ENCODE results near the gene ENOPH1. TPM values are rescaled to one million over a fixed set of nuclear protein-coding genes. Genes with fewer than 3 reads are reported as not detected.

Gene ENOPH1
- total RNA-seq, 4 donors from 2014 or later = 19.8 to 32.4 (median 23.8) TPM

DNA sequence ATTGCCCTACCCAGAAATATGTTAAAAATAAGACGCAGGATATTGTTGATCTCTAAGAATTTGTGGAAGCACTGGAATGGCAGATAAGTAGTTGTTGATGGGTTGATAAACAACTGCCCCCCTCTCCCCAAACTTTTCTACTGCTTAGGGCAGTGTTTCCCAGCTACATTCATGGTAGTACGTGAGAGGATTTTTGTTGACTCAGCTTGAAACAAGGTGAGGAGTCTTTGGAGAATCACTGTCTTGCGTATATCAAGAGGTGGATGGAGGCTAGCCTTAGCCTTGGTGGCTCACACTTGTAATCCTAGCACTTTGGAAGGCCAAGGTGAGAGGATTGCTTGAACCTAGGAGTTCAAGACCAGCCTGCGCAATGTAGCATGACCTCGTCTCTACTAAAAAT, 5.7 kb downstream of the ENOPH1 start:
- H3K27me3 ChIP-seq = no peaks in the 10 kb centered on the region
- ATAC-seq = no peak
- no peak for TF ChIP-seq POLR2A (IDR thresholded peaks at IDR 0.05)
- TF ChIP-seq EP300 (IDR thresholded peaks at IDR 0.05) = no peak
- TF ChIP-seq, protein P1, sequence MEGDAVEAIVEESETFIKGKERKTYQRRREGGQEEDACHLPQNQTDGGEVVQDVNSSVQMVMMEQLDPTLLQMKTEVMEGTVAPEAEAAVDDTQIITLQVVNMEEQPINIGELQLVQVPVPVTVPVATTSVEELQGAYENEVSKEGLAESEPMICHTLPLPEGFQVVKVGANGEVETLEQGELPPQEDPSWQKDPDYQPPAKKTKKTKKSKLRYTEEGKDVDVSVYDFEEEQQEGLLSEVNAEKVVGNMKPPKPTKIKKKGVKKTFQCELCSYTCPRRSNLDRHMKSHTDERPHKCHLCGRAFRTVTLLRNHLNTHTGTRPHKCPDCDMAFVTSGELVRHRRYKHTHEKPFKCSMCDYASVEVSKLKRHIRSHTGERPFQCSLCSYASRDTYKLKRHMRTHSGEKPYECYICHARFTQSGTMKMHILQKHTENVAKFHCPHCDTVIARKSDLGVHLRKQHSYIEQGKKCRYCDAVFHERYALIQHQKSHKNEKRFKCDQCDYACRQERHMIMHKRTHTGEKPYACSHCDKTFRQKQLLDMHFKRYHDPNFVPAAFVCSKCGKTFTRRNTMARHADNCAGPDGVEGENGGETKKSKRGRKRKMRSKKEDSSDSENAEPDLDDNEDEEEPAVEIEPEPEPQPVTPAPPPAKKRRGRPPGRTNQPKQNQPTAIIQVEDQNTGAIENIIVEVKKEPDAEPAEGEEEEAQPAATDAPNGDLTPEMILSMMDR (IDR thresholded peaks at IDR 0.05) = no peak
- TF ChIP-seq POLR2AphosphoS5 (IDR thresholded peaks at IDR 0.05) = no peak
- H3K9me3 ChIP-seq = no peaks in the 10 kb centered on the region
- H3K36me3 ChIP-seq = peaks cover 0 to 7% of the 10 kb centered on the region in 2 donors
- no peak overlapping the region for H3K4me3 ChIP-seq
- H3K27ac ChIP-seq = no peak overlapping the region
- WGBS, 2 donors (ENCODE audit: low coverage in 1 of 2) = 83 to 95% methylated on average over 2 to 4 of the region's 5 CpGs
- peaks cover 0 to 17% (median 2%) of the 10 kb centered on the region in 3 donors for H3K4me1 ChIP-seq

DNA sequence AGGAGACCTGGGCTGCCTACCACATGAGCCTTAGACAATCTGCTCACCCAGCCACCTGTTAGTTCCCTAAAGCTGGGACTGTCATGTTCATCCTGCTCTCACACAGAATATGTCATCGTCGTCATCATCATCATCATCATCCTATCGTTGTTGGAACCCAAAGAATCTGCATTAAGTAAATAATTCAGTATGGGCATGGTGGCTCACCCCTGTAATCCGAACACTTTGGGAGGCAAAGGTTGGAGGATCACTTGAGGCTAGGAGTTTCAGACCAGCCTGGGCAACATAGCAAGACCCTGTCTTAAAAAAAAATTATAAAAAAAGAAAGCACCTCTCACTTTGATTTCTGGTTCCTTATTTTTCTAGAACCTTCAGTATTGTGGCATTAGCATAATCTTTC, 6.4 kb downstream of the ENOPH1 start:
- no peaks in the 10 kb centered on the region for H3K27me3 ChIP-seq
- no peak for ATAC-seq
- H3K9me3 ChIP-seq = no peaks in the 10 kb centered on the region
- no peak overlapping the region for H3K4me3 ChIP-seq
- WGBS, 2 donors (ENCODE audit: low coverage in 1 of 2) = 90 to 100% methylated on average over 4 of the region's 4 CpGs
- TF ChIP-seq POLR2AphosphoS5 (IDR thresholded peaks at IDR 0.05) = no peak
- TF ChIP-seq, protein P1 (IDR thresholded peaks at IDR 0.05) = no peak
- TF ChIP-seq POLR2A (IDR thresholded peaks at IDR 0.05) = no peak
- TF ChIP-seq EP300 (IDR thresholded peaks at IDR 0.05) = no peak
- H3K36me3 ChIP-seq = peaks cover 0 to 7% of the 10 kb centered on the region in 2 donors
- H3K4me1 ChIP-seq = peaks cover 0 to 11% (median 2%) of the 10 kb centered on the region in 3 donors
- H3K27ac ChIP-seq = no peak overlapping the region

DNA sequence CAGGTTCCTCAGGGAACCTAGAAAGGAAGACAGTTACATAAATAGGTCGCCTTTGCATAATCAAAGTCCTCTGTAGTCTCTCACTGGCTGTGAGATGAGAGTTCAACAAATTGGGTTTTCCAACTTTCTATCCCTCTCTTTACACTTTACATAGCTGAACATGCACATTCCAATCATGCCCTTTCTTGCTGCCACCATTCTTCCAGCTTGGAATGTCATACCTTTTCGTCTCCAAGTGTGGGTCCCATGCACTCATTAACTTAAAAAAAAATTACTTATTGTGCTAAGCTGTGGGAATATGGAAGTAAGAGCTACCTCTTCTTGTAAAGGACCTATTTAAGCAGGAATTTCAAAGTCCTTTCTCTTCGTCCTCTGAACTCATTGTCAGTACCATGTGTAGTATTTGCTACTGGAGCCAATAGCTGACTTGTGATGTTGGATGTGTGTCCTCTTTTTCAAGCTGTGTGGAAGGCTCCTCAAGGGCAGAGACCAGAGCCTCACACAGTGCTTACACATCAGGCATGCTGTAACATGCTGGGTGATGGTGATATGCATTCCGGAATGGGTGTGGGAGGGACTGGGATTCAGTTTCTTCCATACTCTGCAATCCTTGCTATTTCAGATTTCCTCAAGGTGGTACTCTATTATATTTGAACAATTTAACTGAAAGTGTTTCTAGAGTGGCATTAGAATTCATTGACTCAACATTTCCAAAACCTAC, 7.1 kb downstream of the ENOPH1 start:
- Histone ChIP-seq H3K4me3 (no peak overlapping the region), H3K36me3 (peaks cover 0 to 7% of the 10 kb centered on the region in 2 donors), H3K27me3 (no peaks in the 10 kb centered on the region), H3K9me3 (no peaks in the 10 kb centered on the region), H3K27ac (no peak overlapping the region), H3K4me1 (peaks cover 0 to 4% (median 2%) of the 10 kb centered on the region in 3 donors)
- TF ChIP-seq POLR2A (IDR thresholded peaks at IDR 0.05) (no peak), POLR2AphosphoS5 (IDR thresholded peaks at IDR 0.05) (no peak), EP300 (IDR thresholded peaks at IDR 0.05) (no peak)
- TF ChIP-seq, protein P1 (IDR thresholded peaks at IDR 0.05) = no peak
- WGBS, 2 donors (ENCODE audit: low coverage in 1 of 2) = 85 to 96% methylated on average over 3 to 4 of the region's 4 CpGs
- ATAC-seq = no peak

DNA sequence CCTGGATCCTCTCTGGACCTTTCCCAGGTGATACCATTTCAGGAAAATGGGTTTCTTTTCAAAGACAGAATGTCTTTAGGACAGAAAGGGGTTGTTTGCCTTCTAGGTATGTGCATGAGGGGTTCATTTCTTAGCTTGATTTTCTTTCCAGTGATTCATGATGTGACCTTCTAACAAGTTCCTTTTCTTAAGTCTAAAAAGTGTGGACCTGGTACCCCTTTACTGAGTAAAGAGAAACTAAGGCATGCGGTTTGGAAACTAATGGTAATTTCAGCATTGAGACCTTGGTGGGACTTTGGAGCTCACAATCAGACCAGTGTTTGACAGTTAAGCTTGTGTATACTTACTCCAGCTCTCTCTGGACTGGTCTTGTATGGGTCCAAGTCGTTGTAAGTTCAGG, 8.7 kb downstream of the ENOPH1 start:
- Histone ChIP-seq H3K4me3 (no peak overlapping the region), H3K36me3 (peaks cover 0 to 7% of the 10 kb centered on the region in 2 donors), H3K9me3 (no peaks in the 10 kb centered on the region), H3K27me3 (no peaks in the 10 kb centered on the region), H3K4me1 (peaks cover 0 to 2% (median 0%) of the 10 kb centered on the region in 3 donors), H3K27ac (no peak overlapping the region)
- no peak for ATAC-seq
- 100% methylated on average over 1 to 2 of the region's 2 CpGs for WGBS, 2 donors (ENCODE audit: low coverage in 1 of 2)
- TF ChIP-seq POLR2A (IDR thresholded peaks at IDR 0.05) (no peak), EP300 (IDR thresholded peaks at IDR 0.05) (no peak), POLR2AphosphoS5 (IDR thresholded peaks at IDR 0.05) (no peak)
- TF ChIP-seq, protein P1 (IDR thresholded peaks at IDR 0.05) = no peak

DNA sequence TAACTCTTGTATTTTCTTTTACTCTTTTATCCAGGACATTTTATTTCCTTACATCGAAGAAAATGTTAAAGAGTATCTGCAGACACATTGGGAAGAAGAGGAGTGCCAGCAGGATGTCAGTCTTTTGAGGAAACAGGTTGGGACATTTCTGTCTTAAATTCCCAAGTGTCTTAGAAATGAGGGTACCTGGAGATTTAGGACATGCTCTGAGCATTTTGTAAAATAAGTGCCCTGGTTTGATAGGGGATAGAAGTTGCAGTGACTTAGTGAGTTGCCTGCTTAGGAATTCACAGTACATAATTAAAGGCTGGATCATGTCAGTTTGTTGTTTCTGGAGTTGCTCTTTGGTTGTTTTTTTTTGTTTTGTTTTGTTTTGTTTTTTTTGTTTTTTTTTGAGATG, 17.5 kb downstream of the ENOPH1 start:
- no peaks in the 10 kb centered on the region for H3K4me1 ChIP-seq
- no peaks in the 10 kb centered on the region for H3K9me3 ChIP-seq
- peaks cover 0 to 46% of the 10 kb centered on the region in 2 donors for H3K36me3 ChIP-seq
- no peak for ATAC-seq
- no peak overlapping the region for H3K27ac ChIP-seq
- TF ChIP-seq, protein P1 (IDR thresholded peaks at IDR 0.05) = no peak
- TF ChIP-seq POLR2AphosphoS5 (IDR thresholded peaks at IDR 0.05) = no peak
- no peak for TF ChIP-seq EP300 (IDR thresholded peaks at IDR 0.05)
- TF ChIP-seq POLR2A (IDR thresholded peaks at IDR 0.05) = no peak
- 88 to 100% methylated on average over 1 of the region's 1 CpG for WGBS, 2 donors (ENCODE audit: low coverage in 1 of 2)
- H3K27me3 ChIP-seq = no peaks in the 10 kb centered on the region
- no peak overlapping the region for H3K4me3 ChIP-seq

Data from gastroesophageal sphincter (tissue), 4 donors.